Mesodermal cell (in vitro differentiated cells): Measurements from ENCODE around the gene NKAIN2.
A peak's percentile ranks its signal among the peaks of the same experiment; 100 is the strongest.
"Not testable (repeated sequence)": the region's sequence is repeated elsewhere in the genome, so short reads cannot be mapped to it uniquely, and the experiment has no call there.

ENCODE experiments used
- H3K27ac ChIP-seq: 2 replicates; pipeline ENCODE4 v1.7.0; 2013; ENCODE audit warnings: mild to moderate bottlenecking, low read depth, low read length, moderate library complexity; ENCODE audit not compliant: severe bottlenecking
- H3K36me3 ChIP-seq: 2 replicates; pipeline ENCODE4 v1.7.1; 2013; ENCODE audit warnings: mild to moderate bottlenecking, low read length, moderate library complexity; ENCODE audit not compliant: control insufficient read depth, insufficient read depth
- H3K4me1 ChIP-seq: one replicate; pipeline ENCODE4 v1.7.1; 2013; ENCODE audit warnings: mild to moderate bottlenecking, low read length; ENCODE audit not compliant: insufficient read depth, control insufficient read depth, poor library complexity, severe bottlenecking
- H3K4me3 ChIP-seq: 2 replicates; pipeline ENCODE4 v1.7.0; 2013; ENCODE audit warnings: low read length, control low read depth, mild to moderate bottlenecking; ENCODE audit not compliant: insufficient read depth, poor library complexity, severe bottlenecking; ENCODE audit errors: extremely low read depth
- H3K9me3 ChIP-seq: 2 replicates; pipeline ENCODE4 v1.7.1; 2013; ENCODE audit warnings: mild to moderate bottlenecking, low read length, moderate library complexity; ENCODE audit not compliant: control insufficient read depth
- WGBS, 2 experiments: methylation state at CpG; one replicate each; pipeline ENCODE4 v1.1.5; 2013; ENCODE audit warnings: missing lambda C conversion rate in 2 of 2; ENCODE audit not compliant: insufficient coverage in 2 of 2; 5-methylcytosine and 5-hydroxymethylcytosine counted together

NKAIN2 gene

DNA sequence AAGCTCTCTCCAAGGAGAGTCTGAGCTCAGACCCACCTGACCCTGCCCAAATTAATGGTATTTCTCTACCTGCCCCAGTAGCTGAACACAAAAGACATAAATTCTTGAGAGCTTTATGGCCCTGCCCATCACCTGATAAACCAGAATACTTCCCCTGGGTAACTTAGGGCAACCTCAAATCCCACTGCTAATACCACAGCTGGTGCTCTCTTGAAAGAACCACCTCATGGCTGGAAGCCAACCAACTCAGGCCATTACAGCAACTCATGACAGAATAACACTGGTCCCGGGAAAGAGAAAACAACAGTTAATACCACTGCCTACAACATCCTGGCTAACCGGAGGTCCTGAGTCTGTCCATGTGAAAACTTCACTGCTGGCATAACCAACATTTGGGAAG lies 328.6 kb downstream of the NKAIN2 start:
- H3K27ac ChIP-seq: no peak overlapping the region
- H3K4me3 ChIP-seq: no peak overlapping the region
- H3K4me1 ChIP-seq: peaks cover 3% of the 10 kb centered on the region
- 86% methylated on average over 2 of the region's 2 CpGs; no CpG with 5 or more reads in 1 of the 2 experiments for WGBS, 2 experiments
- no peaks in the 10 kb centered on the region for H3K36me3 ChIP-seq
- H3K9me3 ChIP-seq: no peaks in the 10 kb centered on the region

DNA sequence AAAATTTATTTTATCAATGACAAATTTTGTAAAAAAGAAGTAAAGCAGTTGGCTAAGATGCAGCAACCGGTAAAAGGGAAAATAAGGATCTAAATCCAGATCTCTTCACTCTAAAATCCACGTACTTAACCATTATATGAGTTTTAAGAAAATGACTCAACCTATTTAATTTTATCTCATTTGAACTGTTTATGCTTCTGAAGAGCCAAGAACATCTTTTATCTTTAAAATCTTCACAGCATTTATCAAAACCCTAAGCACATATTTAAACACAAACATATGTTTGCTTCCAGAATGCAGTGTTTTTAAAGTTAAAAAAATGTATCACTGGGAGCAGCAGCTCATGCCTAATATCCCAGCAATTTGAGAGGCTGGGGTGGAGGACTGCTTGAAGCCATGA lies 339.2 kb downstream of the NKAIN2 start:
- WGBS, 2 experiments: 100% methylated on average over 1 of the region's 2 CpGs; no CpG with 5 or more reads in 1 of the 2 experiments
- no peak overlapping the region for H3K27ac ChIP-seq
- H3K4me1 ChIP-seq: no peaks in the 10 kb centered on the region
- no peak overlapping the region for H3K4me3 ChIP-seq
- H3K36me3 ChIP-seq: no peaks in the 10 kb centered on the region
- H3K9me3 ChIP-seq: no peaks in the 10 kb centered on the region

DNA sequence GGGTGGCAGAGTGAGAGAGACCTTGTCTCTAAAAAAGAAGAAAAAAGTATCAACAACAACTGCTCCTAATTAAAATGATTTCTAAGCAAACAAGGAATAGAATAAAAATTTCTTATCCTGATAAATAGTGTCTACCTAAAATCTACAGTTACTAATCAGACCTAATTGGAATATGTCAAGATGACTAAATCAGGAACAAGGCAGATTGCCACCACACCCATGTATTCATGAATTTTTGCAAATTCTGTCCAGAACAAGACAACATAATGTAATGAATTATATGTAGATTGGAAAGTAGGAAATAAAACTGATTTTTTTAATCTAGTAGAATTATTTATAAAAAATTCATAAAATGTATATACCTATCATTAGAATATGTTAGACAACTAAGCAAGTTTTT lies 339.8 kb downstream of the NKAIN2 start:
- Histone ChIP-seq H3K4me3 (no peak overlapping the region), H3K36me3 (no peaks in the 10 kb centered on the region), H3K9me3 (no peaks in the 10 kb centered on the region), H3K27ac (no peak overlapping the region), H3K4me1 (peaks cover 3% of the 10 kb centered on the region)

DNA sequence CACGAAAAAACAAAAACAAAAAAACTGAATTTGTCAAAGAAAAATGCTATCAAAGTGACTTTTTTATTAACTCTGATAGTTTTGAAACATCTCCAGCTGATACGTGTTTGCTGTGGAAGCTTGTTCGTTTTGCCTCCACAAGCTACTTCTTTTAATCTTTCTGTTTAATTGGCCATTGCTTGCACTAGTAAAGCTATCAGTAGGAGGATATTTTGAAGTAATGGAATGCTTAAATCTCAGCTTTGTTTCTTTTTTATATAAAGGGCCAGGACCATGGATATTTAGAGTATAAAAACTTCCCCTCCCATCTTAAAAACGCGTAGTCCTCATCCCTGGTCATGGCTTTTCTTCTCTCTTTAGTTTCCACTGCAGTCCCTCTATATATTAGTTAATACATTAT lies 344.0 kb downstream of the NKAIN2 start:
- WGBS, 2 experiments: 67 to 83% methylated on average over 2 of the region's 5 CpGs
- H3K4me3 ChIP-seq: no peak overlapping the region
- H3K36me3 ChIP-seq: no peaks in the 10 kb centered on the region
- no peaks in the 10 kb centered on the region for H3K9me3 ChIP-seq
- no peak overlapping the region for H3K27ac ChIP-seq
- peaks cover 3% of the 10 kb centered on the region for H3K4me1 ChIP-seq

DNA sequence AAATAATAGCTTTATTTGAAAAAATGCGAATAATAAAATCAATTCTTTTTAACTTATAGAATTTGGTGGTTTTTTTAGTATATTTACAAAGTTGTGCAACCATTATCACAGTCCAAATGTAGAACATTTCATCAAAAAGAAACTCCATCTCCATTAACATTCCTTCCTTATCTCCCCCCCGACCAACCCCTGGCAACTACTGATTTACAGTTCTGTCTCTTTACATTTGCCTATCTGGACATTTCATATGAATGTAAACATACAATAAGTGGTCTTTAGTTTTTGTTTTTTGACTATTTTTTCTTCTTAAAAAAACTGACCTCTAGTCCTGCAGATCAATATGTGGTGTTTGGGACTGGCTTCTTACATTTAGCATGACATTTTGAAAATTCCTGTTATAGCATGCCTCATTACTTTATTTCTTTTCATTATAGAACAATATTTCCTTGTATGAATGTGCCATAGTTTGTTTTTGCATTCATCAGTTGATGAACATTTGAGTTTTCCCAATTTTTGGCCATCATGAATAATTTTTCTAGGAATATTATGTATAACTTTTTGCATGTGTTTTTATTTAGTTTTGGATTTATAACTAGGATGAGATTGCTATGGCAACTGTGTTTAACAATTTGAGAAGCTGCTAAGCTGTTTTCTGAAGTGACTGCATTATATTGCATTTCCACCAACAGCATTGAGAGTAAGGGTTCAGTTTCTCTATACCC lies 344.7 kb downstream of the NKAIN2 start:
- Histone ChIP-seq H3K4me1 (peaks cover 3% of the 10 kb centered on the region), H3K9me3 (no peaks in the 10 kb centered on the region), H3K4me3 (no peak overlapping the region), H3K36me3 (no peaks in the 10 kb centered on the region), H3K27ac (peak overlapping the region; percentile 7)
- 80% methylated on average over 1 of the region's 2 CpGs; no CpG with 5 or more reads in 1 of the 2 experiments for WGBS, 2 experiments

DNA sequence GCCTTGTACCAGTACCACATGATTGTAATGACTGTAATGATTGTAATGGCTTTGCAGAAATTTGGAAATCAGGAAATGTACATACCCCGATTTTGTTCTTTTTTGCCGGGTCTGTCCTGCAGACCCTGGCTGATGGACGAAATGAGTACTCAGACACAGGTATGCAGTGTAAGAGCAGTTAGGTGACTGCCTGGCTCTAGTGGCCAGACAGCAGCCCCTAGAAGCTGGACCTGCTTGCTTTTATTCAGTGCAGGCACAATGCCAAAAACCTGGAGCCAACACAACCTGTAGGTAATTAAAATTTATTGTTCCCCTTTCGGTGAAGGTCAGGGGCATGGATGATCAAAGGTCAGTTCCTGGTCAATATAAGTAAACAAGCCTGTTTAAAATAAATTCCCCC lies 346.0 kb downstream of the NKAIN2 start:
- Histone ChIP-seq H3K4me1 (peaks cover 3% of the 10 kb centered on the region), H3K36me3 (no peaks in the 10 kb centered on the region), H3K9me3 (no peaks in the 10 kb centered on the region), H3K27ac (no peak overlapping the region), H3K4me3 (no peak overlapping the region)
- 79 to 84% methylated on average over 3 of the region's 4 CpGs for WGBS, 2 experiments

DNA sequence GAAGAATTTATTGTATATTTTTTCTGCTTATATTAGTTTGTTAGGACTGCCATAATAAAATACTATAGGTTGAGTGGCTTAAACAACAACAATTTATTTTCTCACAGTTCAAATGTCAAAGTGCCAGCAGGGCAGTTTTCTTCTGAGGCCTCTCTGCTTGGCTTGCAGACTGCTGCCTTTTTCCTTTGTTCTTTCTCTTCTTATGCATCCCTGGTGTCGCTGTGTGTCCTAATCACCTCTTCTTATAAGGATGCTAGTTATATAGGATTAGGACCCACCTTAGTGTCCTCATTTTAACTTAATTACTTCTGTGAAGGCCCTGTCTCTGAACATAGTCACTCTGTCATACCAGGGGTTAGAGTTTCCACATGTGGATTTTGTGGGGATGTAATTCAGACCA lies 354.4 kb downstream of the NKAIN2 start:
- H3K4me1 ChIP-seq: no peaks in the 10 kb centered on the region
- no peak overlapping the region for H3K4me3 ChIP-seq
- no peak overlapping the region for H3K27ac ChIP-seq
- WGBS, 2 experiments: no CpG with 5 or more reads among the region's 1 CpG
- no peaks in the 10 kb centered on the region for H3K9me3 ChIP-seq
- H3K36me3 ChIP-seq: no peaks in the 10 kb centered on the region

DNA sequence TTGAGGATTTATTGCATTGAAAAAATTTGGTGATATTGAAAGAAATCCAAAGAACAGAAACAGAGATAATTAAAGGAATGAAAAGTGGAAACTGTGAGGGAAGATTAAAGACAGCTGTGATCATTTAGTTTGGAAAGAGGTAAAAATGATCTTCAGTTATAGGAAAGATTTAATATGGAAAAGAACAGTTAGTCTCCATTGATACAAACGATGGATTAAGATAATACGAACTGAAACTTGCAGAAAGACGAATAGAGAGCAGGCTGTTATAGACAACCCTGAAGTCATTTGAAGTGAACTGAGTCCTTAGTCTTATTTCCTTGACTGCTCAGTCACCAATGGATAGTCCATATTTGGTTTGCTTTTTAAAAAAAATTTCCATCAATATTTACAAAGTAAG lies 360.0 kb downstream of the NKAIN2 start:
- no peaks in the 10 kb centered on the region for H3K4me1 ChIP-seq
- no peaks in the 10 kb centered on the region for H3K9me3 ChIP-seq
- no peaks in the 10 kb centered on the region for H3K36me3 ChIP-seq
- no peak overlapping the region for H3K4me3 ChIP-seq
- WGBS, 2 experiments: 87 to 97% methylated on average over 3 of the region's 3 CpGs
- no peak overlapping the region for H3K27ac ChIP-seq

DNA sequence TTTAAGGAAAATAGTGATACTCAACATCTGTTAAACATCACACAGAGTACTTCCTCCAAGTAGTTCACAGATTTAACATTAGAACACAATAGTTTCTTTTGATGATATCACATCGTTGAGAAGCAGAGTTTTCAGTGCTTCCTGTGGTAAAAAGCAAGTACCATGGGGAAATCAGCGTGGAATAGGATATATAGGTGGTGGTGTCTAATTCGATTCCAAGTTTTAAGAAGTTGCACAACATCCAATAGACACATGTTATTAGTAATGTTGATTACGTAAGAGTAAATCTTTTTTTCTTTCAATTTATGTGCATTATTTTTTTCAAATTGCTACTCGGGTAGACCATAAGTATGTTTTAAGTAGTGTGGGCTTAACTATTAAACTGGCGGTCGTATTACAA lies 360.7 kb downstream of the NKAIN2 start:
- H3K4me1 ChIP-seq: no peaks in the 10 kb centered on the region
- H3K4me3 ChIP-seq: no peak overlapping the region
- H3K9me3 ChIP-seq: no peaks in the 10 kb centered on the region
- H3K27ac ChIP-seq: no peak overlapping the region
- no peaks in the 10 kb centered on the region for H3K36me3 ChIP-seq
- WGBS, 2 experiments: 79 to 100% methylated on average over 2 of the region's 7 CpGs

DNA sequence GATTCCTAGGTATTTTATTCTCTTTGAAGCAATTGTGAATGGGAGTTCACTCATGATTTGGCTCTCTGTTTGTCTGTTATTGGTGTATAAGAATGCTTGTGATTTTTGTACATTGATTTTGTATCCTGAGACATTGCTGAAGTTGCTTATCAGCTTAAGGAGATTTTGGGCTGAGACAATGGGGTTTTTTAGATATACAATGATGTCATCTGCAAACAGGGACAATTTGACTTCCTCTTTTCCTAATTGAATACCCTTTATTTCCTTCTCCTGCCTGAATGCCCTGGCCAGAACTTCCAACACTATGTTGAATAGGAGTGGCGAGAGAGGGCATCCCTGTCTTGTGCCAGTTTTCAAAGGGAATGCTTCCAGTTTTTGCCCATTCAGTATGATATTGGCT lies 363.6 kb downstream of the NKAIN2 start:
- not testable (repeated sequence) for H3K36me3 ChIP-seq, H3K9me3 ChIP-seq, H3K4me1 ChIP-seq, H3K27ac ChIP-seq, H3K4me3 ChIP-seq
- whole genome bisulfite sequencing, 2 experiments: no CpG with 5 or more reads among the region's 1 CpG

DNA sequence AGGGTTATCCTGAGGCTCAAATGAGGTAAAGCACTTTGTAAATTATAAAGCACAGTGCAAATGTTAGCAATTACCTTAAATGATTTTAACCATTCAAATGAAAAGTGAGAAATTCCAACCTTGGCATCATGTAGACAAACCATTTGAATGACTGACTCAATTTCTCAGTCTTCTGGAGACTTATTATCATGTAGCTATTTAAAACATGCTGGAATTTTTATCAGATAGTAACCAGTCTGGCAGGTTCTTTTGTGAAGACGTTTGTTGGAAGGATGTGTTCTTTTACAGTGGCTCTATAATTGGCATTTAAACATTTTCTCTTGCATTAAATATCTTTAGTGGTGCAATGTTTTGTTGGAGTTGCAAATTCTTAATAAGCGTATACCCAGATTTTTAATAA lies 386.6 kb downstream of the NKAIN2 start:
- H3K4me1 ChIP-seq: no peaks in the 10 kb centered on the region
- no peaks in the 10 kb centered on the region for H3K9me3 ChIP-seq
- H3K27ac ChIP-seq: no peak overlapping the region
- H3K36me3 ChIP-seq: no peaks in the 10 kb centered on the region
- H3K4me3 ChIP-seq: no peak overlapping the region
- WGBS, 2 experiments: no CpG with 5 or more reads among the region's 2 CpGs
